ENCODE results near the gene CAPRIN2. TPM values are rescaled to one million over a fixed set of nuclear protein-coding genes. Genes with fewer than 3 reads are reported as not detected.

Gene CAPRIN2
- polyA plus RNA-seq, 3 donors = 1.4 to 10.3 (median 2.0) TPM

DNA sequence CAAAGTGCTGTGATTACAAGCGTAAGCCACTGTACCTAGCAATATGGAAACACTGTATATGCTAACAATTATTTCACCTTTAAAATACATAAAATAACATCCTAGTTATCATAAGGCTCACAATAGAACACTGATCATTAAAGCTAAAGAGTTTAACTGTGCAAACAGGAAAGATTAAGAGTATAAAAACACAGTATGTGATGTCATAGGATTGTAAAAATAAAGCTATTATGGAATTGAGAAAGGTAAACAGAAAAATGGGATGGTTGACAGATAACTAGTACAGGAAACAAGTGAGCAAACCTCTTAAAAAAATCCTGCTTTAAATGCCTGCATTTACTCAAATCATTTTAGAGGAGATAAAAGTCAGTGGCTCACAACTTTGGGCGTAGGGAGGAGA lies 48.3 kb downstream of the CAPRIN2 start:
- H3K79me2 ChIP-seq (ENCODE audit: insufficient read depth, low read length) = no peaks in the 10 kb centered on the region
- no peak overlapping the region for H2AFZ ChIP-seq (ENCODE audit: insufficient read depth, low read depth, low read length, poor library complexity, severe bottlenecking)
- Mint-ChIP-seq H3K4me3 (no peak overlapping the region), H3K9me3 (peaks cover 0 to 6% (median 0%) of the 10 kb centered on the region in 7 donors), H3K4me1 (peaks cover 8% of the 10 kb centered on the region), H3K27me3 (ENCODE audit: low read depth in 3 of 3) (no peaks in the 10 kb centered on the region), H3K36me3 (peaks cover 13% of the 10 kb centered on the region in 2 donors), H3K27ac (no peak overlapping the region)
- DNase-seq = no peak
- no peaks in the 10 kb centered on the region for H3K4me1 ChIP-seq (ENCODE audit: control insufficient read depth in 1 of 2, insufficient read depth in 2 of 2, low read length in 2 of 2)
- H4K20me1 ChIP-seq (ENCODE audit: insufficient read depth, low read length) = no peaks in the 10 kb centered on the region
- H3K9me3 ChIP-seq (replicated peaks in 1 of 2; ENCODE audit: control insufficient read depth in 1 of 2, insufficient read depth in 1 of 2, low read length in 2 of 2) = no peaks in the 10 kb centered on the region
- peaks cover 0 to 21% of the 10 kb centered on the region in 2 donors for H3K36me3 ChIP-seq (replicated peaks in 1 of 2; ENCODE audit: control insufficient read depth in 1 of 2, insufficient read depth in 2 of 2, low read length in 2 of 2)
- no CpG with 5 or more reads among the region's 2 CpGs for WGBS (ENCODE audit: insufficient coverage)
- H3K4me2 ChIP-seq (replicated peaks; ENCODE audit: extremely low read depth, low read length, poor library complexity, severe bottlenecking) = no peak overlapping the region
- H3K4me3 ChIP-seq (replicated peaks in 1 of 3; ENCODE audit: low read depth in 2 of 3, low read length in 3 of 3) = no peak overlapping the region
- H3K27me3 ChIP-seq (ENCODE audit: control insufficient read depth in 2 of 2, insufficient read depth in 2 of 2, low read length in 2 of 2) = no peaks in the 10 kb centered on the region
- H3K27ac ChIP-seq (ENCODE audit: low read depth in 1 of 2, low read length in 2 of 2) = no peak overlapping the region
- no peak overlapping the region for H3K9ac ChIP-seq (ENCODE audit: insufficient read depth, low read length, poor library complexity, severe bottlenecking)
- intact Hi-C loops (cut with micrococcal nuclease) = no loop called here
- TF ChIP-seq, protein P1, sequence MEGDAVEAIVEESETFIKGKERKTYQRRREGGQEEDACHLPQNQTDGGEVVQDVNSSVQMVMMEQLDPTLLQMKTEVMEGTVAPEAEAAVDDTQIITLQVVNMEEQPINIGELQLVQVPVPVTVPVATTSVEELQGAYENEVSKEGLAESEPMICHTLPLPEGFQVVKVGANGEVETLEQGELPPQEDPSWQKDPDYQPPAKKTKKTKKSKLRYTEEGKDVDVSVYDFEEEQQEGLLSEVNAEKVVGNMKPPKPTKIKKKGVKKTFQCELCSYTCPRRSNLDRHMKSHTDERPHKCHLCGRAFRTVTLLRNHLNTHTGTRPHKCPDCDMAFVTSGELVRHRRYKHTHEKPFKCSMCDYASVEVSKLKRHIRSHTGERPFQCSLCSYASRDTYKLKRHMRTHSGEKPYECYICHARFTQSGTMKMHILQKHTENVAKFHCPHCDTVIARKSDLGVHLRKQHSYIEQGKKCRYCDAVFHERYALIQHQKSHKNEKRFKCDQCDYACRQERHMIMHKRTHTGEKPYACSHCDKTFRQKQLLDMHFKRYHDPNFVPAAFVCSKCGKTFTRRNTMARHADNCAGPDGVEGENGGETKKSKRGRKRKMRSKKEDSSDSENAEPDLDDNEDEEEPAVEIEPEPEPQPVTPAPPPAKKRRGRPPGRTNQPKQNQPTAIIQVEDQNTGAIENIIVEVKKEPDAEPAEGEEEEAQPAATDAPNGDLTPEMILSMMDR (IDR thresholded peaks at IDR 0.05) = no peak

DNA sequence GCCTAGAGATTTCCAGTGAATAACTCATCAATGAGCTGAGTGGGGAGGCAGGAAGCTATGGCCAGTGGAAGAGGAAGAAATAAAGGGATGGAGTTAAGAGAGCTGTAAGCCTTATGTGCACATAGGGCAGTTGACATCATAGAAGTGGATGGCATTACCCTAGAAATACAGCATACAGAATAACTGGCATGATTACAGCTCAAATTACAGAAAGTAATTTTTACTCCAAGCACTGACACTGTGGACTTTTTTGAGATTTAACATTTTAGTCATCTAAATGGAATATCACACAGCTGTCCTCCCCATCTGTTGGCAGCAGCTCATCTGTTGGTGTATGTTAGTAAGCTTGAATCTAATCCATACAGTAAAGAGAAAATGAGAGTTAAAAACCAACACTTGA lies 53.7 kb downstream of the CAPRIN2 start:
- no peak overlapping the region for H3K4me2 ChIP-seq (replicated peaks; ENCODE audit: extremely low read depth, low read length, poor library complexity, severe bottlenecking)
- Mint-ChIP-seq H3K9me3 (peaks cover 0 to 2% (median 0%) of the 10 kb centered on the region in 7 donors), H3K27ac (no peak overlapping the region), H3K4me3 (no peak overlapping the region), H3K36me3 (no peaks in the 10 kb centered on the region), H3K27me3 (ENCODE audit: low read depth in 3 of 3) (peaks cover 2 to 8% (median 2%) of the 10 kb centered on the region in 3 donors), H3K4me1 (peaks cover 5% of the 10 kb centered on the region)
- no peak for DNase-seq
- TF ChIP-seq, protein P1 (IDR thresholded peaks at IDR 0.05) = no peak
- no peaks in the 10 kb centered on the region for H3K9me3 ChIP-seq (replicated peaks in 1 of 2; ENCODE audit: control insufficient read depth in 1 of 2, insufficient read depth in 1 of 2, low read length in 2 of 2)
- intact Hi-C loops (cut with micrococcal nuclease) = no loop called here
- no peak overlapping the region for H3K4me3 ChIP-seq (replicated peaks in 1 of 3; ENCODE audit: low read depth in 2 of 3, low read length in 3 of 3)
- no peaks in the 10 kb centered on the region for H3K79me2 ChIP-seq (ENCODE audit: insufficient read depth, low read length)
- no peaks in the 10 kb centered on the region for H3K27me3 ChIP-seq (ENCODE audit: control insufficient read depth in 2 of 2, insufficient read depth in 2 of 2, low read length in 2 of 2)
- no peak overlapping the region for H2AFZ ChIP-seq (ENCODE audit: insufficient read depth, low read depth, low read length, poor library complexity, severe bottlenecking)
- H3K4me1 ChIP-seq (ENCODE audit: control insufficient read depth in 1 of 2, insufficient read depth in 2 of 2, low read length in 2 of 2) = peaks cover 2 to 3% of the 10 kb centered on the region in 2 donors
- no peaks in the 10 kb centered on the region for H3K36me3 ChIP-seq (replicated peaks in 1 of 2; ENCODE audit: control insufficient read depth in 1 of 2, insufficient read depth in 2 of 2, low read length in 2 of 2)
- H3K27ac ChIP-seq (ENCODE audit: low read depth in 1 of 2, low read length in 2 of 2) = no peak overlapping the region
- H3K9ac ChIP-seq (ENCODE audit: insufficient read depth, low read length, poor library complexity, severe bottlenecking) = no peak overlapping the region
- H4K20me1 ChIP-seq (ENCODE audit: insufficient read depth, low read length) = no peaks in the 10 kb centered on the region

Measured in CD14-positive monocyte (primary cell).